ENCODE data around the gene PTPN22.
"Not testable (repeated sequence)": the region's sequence is repeated elsewhere in the genome, so short reads cannot be mapped to it uniquely, and the experiment has no call there.

Gene PTPN22

DNA sequence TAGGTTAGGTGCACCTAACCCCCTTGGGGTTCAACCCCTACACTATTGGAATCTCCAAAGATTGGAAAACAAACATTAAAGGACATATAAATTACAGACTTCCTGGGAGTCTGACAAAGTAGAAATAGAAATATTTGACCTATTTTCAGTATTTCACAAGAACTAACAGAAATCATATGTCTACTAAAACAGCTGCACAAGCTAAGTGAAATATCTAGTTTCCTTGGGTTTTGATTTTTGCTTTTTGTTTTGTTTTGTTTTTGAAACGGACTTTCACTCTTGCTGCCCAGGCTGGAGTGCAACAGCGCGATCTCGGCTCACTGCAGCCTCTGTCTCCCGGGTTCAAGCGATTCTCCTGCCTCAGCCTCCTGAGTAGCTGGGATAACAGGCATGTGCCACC lies 18.8 kb downstream of the PTPN22 start:
- not testable (repeated sequence) for DNase-seq (ENCODE audit: low spot score)

DNA sequence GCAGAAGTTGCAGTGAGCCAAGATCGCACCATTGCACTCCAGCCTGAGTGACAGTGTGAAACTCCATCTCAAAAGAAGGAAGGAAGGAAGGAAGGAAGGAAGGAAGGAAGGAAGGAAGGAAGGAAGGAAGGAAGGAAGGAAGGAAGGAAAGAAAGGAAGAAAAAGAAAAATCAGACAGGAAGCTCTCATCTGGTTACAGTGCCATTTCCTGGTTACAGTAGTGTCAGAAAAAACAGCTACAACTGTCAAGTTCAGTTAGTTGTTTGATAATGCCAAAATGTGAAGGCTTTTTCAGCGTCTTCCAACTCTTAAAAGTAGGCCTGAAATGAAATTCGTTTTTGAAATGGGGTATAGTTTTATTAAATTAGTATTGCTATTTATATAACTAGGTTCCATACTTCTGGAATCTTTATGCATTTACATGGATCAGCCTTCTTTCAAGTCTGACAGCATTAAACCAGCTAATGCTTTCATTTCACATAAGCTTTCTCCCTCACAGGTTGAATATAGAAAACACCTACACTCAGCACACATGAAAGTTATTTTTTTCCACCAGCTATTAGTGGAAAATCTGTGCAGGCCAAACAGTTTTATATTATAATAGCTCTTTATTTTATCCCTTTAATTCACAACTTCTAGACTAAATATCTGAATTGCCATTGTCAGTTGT lies 21.2 kb downstream of the PTPN22 start:
- DNase-seq (ENCODE audit: low spot score) = no peak

DNA sequence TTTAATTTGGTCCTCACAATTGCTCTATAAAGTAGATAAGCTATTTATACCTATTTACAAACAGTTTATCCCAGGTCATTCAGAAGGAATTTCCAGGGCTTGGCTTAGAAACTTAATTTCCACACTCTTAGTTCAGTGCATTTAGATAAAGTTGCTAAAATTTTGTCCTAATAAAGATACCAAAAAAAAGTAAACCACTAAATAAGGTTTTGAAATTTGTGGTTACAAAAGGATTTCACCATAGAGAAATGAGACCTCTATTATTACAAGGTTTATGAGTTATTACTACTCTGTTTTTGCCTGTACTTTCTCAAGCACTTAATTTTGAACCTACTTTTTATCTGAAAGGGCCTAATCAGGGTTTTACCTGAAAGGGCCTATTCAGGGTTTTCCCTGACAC lies 22.4 kb downstream of the PTPN22 start:
- no peak for DNase-seq (ENCODE audit: low spot score)

DNA sequence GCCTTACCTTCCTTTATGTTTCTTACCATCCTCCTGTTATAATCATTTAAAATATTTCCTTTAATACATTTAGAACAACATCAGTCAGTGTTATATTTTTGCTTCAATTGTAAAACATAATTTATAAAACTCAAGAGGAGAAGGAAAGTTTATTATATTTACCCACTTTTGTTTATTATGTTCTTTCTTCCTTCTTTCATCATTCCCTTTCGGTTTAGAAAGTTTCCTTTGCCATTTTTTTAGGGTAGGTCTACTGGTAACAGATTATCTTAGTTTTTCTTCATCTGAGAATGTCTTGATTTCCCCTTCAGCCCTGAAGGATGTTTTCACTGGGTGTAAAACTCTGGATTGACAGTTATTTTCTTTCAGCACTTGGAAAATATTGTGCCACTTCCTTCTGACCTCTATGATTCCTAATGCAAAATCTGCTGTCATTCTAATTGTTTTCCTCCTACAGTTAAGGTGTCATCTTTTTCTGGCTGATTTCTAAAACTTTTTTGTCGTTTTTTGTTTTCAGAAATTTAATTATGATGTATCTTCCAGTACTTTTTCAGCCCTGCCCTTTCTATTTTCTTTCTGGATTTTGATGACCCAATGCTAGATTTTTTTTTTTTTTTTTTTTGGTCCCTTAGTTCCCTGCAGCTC lies 25.0 kb downstream of the PTPN22 start:
- DNase-seq (ENCODE audit: low spot score) = no peak

DNA sequence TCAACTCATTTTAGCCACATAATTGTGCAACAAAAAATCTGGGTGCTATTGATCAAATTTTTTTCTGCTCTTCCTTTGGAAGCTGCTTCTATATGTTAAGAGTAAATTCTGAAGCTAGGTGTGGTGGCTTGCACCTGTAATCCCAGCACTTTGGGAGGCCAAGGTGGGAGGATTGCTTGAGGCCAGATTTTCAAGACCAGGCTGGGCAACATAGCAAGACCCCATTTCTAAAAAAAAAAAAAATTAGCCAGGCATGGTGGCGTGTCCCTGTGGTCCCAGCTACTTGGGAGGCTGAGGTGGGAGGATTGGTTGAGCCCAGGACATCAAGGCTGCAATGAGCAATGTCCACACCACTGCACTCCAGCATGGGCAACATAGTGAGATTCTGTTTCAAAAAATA lies 35.0 kb downstream of the PTPN22 start:
- DNase-seq (ENCODE audit: low spot score) = no peak

DNA sequence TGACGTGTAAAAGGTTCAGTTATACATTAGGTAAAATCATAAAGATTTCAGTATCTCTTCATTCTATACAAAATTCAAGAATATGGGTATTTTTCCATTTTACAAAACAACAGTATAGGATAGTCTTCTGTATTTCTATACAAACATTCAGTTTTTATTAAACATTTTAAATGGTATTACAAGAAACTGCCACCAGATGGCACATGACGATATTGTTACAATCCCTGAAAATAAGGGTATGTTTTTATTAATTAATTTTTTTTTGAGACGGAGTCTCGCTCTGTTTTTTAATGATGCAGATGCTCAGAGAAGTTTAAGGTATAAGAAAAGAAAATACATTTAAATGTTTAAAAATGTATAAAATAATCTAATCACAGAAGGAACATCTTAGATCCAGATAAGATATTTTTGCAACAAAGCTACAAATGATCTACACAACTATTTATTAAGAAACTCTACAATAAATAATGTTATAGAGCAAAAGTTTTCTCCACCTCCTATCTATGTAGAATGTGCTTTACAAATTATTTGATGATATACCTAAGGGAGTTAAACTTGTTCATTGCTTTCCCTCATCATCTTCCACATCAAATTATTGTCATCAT lies 35.7 kb downstream of the PTPN22 start:
- DNase-seq (ENCODE audit: low spot score) = peak; percentile 66

DNA sequence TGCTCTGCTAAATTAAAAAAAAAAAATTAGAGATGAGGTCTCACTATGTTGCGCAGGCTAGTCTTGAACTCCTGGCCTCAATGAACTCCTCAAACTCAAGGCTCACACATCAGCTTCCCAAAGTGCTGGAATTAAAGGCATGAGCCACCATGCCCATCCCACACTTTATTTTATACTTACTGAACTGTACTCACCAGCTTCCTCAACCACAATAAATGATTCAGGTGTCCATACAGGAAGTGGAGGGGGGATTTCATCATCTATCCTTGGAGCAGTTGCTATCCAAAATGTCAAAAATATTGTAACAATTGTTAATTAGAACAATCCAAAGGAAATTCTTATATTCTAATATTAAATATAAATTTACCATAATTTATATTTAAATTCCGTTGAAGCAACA lies 36.8 kb downstream of the PTPN22 start:
- DNase-seq (ENCODE audit: low spot score) = no peak

DNA sequence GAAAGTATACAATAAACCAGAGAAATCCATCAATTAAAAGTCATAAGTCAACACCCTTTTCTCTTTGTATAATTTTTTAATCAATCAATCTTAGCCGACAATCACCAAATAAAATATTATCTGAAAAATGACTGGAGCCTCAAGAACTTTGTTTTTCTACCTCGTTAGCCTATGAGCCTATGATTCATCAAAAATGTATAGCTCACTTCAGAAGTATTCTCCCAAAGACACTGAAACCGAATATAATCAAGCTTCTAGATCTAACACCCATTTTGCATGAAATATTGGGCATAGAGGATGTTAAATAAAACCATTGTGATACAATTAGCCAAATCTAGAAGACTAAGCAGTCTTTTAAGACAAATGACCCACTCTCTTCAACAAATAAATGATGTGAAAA lies 41.5 kb downstream of the PTPN22 start:
- peak; percentile 12 for DNase-seq (ENCODE audit: low spot score)

DNA sequence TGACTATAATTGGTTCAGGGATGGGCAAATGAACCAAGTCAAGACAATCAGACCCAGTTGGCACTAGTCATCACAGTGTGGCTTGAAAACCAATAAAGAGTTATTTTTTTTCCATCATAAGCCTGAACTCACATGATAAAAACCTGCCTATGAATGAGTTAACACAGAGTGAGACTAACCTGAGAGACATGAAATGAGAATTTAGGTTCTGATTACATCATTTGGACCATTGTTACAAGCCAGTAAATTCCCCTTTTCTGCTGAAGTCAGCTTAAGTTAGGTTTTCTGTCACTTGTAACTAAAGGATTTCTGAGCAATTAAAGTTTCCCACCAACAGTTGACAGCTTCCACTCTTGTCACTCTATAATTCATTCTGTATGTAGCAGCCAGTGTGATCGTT lies 49.6 kb downstream of the PTPN22 start:
- no peak for DNase-seq (ENCODE audit: low spot score)

DNA sequence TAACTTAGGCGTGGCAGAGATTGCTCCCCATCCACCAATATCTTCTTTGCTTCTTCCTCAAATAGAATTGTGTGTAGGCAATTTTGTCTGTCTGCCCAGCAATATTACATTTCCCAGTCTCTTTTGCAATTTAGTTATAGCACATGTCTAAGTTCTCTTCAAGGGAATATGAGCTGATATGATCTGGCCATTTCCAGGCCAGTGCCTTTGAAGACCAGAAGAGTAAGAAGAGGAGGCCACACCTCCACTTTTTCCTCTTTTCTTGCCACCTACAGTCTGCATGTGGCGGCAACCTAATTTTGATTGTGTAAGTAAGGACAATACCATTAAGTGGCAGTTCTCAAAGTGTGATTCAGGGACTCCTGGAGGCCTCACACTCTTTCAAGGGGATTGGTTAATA lies 52.9 kb downstream of the PTPN22 start:
- DNase-seq (ENCODE audit: low spot score) = no peak

DNA sequence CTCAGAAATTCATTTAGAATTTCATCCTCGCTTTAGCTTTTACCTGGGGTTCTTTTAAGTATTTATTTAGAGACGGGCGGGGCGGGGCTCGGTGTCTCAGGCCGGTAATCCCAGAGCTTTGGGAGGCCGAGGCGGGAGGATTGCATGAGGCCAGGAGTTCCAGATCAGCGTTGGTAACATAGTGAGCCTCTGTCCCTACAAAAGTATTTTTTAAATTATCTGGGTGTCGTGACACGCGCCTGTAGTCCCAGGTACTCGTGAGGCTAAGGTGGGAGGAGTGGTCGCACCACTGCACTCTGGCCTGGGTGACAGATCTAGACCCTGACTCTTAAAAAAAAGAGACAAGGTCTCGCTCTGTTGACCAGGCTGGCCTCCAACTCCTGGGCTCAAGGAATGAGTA lies 58.3 kb downstream of the PTPN22 start:
- DNase-seq (ENCODE audit: low spot score) = no peak

DNA sequence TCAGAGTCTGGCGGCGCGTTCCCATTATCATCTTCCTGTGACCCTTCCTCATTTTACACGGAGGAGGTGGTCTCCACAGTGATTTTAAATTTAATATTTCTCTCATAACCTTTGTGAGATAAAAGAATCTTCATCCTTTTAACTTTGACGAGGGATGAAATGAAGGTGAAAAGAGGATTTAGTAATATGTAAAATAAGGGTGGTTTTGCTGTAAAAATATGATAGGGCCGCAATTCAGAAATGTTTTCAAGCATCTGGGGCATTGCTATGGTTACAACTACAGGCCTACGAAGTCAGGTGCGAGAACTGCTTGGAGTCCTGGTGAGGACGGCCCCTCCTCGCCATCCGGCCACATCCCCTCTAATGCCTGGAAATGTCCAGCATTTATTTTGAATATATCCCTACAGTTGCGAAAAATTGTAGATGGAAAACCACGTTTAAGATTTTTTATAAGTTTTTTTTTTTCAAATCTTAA lies 58.8 kb downstream of the PTPN22 start:
- DNase-seq (ENCODE audit: low spot score) = no peak

DNA sequence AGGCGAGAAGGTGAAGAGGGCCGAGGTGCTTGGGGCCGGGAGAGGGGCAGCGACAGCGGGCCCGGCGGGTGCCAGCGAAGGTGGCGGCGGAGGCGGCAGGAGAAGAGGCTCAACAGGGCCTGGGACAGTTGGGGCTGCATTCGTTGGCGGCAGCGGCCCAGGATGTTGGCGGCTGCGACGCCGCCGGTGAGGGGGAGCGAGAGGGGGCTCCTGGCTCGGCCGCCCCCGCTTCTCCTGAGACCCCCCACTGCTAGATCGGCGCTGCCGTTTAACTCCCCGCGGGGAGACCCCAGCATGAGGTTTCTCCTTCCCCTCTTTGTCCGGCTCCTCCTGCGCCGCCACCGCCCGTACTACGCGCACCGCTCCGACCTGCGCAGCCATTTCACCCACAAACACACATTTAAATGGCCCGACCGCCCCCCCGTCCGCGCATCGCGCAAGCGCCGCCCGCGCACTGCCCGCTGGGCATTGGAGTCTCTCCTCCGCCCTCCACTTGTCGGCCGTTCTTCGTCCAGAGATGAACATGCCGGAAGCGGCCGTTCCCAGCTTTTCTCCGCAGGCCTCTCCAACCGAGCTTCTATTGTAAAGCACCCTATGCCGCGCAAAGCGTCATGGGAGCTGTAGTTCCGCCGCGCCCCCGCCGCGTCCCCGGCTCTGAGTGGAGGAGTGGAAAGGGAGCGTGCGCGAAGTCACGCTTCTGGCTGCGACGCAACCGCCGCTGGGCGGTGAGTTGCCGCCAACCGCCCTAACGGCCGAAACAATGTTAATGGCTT lies 59.4 kb downstream of the PTPN22 start, which contains the start of gene RSBN1:
Gene RSBN1 (minus strand): TSS at position 589 of the 773 bp plus-strand sequence. CDS start 64 bp downstream, at position 525.
- peak; percentile 99 for DNase-seq (ENCODE audit: low spot score)

DNA sequence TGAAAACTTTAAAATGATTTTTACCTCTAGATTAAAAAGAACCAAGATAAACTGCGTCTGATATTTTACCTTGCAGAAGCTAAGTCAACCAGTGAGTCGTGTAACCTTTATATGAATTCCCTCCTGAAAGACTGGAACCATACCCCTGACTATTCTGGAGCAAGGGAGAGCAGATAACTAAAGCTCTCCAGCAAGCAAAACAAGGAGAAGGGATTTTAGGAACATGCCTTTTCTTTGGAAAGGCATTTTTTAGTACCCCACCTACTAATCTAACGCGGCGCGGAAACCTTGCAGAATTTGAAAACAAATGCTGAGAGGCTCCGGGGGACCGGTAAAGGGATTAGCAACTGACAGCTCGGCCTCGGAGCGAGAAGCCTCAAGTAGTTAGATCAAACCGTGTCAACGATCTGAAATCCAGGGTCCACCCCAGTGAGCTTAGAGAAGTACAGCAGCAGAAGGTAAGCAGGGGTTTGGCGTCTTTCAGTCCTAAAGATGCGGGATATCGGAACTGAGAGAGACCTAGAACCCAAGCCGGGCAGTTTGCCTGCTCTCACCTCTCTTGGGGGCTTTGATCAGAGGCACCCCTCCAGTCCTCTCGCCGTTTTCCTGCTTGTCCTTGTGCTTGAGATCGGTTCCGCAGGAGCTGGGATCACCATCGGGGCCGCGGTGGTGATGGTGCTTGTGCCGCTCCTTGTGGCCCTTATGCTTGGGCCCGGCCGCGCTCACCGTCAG lies 60.2 kb downstream of the PTPN22 start:
- peak; percentile 64 for DNase-seq (ENCODE audit: low spot score)

DNA sequence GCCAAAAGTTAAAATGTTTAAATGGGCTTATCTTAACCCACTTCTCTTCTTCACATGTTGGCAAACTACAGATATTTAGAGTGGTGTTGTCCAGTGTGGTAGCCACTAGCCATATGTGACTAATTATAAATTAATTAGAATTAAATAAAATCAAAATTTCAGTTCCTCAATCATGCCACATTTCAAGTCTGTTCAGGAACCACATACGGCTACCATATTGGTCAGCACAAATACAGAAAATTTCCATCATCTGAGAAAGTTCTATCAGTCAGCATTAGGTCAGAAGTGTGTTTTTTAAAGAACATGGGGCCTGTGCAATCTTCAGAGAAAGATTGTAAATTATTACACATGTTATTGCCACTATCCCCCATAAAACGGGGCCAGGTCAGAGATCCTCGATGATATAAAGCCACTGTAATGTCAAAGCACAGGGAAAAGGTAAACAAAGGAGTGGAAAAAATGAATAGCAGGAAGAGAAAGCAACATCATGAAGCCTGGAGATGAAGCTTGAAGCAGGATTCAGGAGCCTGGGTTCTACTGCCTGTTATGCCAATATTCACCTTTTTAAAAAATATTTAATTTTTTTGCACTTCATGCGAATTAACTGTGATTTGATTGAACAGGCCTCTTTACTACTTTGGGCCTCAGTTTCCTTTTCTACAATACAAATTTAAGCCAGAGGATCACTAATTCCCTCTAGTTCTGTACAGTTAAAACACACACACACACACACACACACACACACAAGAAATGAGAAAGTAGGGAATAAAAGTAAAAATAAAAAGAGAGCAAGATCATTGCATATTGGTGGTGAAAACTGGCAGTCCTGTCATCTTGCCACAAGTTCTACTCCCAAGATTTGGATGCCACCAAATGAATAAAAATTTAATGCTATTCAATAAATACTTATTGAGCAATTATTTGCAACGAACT lies 61.6 kb downstream of the PTPN22 start:
- DNase-seq (ENCODE audit: low spot score) = peak; percentile 47

DNA sequence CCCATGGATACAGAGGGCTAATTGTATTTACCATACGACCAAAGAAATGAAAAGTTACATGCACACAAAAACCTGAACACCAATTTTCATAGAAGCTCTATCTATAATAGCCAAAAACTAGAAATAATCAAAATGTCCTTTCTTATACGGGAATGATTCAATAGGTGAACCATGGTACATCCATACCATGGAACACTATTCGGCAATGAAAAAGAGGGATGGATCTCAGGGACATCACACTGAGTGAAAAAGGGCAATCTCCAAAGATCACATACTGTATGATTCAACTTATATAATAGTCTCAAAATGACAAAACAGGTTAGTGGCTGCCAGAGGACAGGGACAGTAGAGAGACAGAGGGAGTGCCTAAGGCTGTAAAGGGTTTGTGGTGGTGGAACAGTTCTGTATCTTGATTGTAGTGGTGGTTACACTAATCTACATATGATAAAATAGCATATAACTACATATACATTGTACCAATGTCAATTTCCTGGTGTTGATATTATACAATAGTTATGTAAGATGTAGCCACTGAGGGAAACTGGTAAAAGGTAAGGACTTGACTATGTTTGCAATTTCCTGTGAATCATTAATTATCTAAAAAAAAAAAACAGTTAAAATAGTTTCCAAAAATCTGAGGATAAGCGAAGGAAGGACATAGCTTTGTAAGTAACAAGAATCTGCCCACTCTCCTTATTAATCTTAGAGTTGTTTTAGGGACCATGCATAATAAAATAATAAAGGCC lies 62.9 kb downstream of the PTPN22 start:
- DNase-seq (ENCODE audit: low spot score) = no peak

DNA sequence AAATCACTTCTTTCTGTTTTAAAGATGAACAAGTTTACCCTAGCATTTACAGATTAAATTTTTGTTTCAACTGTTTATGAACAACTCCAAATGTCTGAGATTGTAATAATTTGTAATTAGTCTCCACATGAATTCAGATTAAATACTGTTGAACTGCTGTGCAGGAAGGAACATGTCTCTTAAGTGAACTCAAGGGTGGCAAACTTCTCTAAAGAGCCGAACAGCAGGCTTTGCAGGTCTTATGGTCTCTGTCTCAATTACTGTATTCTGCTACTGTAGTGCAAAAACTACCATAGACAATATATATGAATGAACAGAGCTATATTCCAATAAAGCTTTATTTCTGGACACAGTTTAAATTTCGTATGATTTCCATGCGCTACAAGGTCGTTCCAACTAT lies 65.9 kb downstream of the PTPN22 start:
- no peak for DNase-seq (ENCODE audit: low spot score)

DNA sequence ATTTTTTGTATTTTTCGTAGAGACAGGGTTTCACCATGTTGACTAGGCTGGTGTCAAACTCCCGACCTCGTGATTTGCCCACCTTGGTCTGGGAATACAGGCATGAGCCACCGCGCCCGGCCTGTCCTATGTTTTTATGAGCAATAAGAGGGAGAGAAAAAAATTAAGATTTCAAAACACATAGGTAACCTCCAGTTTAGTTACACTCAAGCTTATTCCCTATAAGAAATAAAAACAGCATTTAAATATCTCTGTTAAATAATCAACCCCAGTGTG lies 66.3 kb downstream of the PTPN22 start:
- no peak for DNase-seq (ENCODE audit: low spot score)

DNA sequence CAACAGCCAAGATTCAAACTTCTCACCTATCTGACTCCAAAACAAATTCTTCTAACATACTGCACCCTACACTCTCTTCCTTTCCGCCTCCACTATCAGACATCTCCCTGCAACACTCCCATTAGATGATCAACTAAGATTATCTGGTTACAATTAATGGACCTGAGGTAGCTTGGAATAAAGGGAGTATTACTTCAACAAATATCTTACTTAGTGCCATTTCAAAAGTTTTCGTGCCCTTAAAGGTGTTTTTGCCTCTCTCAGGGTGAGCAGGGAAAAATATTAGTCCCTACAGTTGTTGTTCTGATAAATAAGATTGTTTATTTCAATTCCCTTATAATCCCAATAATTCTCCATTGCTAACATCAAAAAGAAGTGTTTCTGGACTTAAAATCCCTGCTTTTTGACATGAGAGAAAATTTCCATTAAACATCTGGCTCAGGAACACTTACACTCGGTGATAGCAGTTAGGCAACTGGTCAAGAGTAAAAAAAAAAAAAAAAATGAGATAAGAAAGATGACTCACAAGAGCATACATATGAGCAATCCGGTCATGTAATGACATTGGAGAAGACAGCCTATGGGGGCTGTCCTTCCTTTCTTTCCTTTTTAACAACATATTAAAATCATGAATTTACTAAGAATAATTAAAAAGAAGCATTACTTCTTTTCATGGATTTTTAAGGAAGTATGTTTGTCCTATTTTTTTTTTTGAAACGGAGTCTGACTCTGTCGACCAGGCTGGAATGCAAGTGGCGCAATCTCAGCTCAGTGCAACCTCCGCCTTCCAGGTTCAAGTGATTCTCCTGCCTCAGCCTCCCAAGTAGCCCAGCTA lies 66.9 kb downstream of the PTPN22 start:
- peak; percentile 81 for DNase-seq (ENCODE audit: low spot score)

Measured in RKO (cell line).